Fibroblast of villous mesenchyme (primary cell): Measurements from ENCODE around the gene HSFX3. TPM values are rescaled to one million over a fixed set of nuclear protein-coding genes. Genes with fewer than 3 reads are reported as not detected.
"Not testable (repeated sequence)": the region's sequence is repeated elsewhere in the genome, so short reads cannot be mapped to it uniquely, and the experiment has no call there.

Source experiments
- DNase-seq: peaks from one replicate; pipeline ENCODE4 v3.0.0-alpha.2; 2010; ENCODE audit warnings: low read depth
- H3K4me3 ChIP-seq: 2 replicates; pipeline ENCODE4 v1.5.1; 2011; ENCODE audit warnings: low read depth, mild to moderate bottlenecking, low read length
- CTCF ChIP-seq: IDR thresholded peaks from 2 replicates; pipeline ENCODE4 v1.5.1; 2012; ENCODE audit warnings: low read depth, mild to moderate bottlenecking, low read length; ENCODE audit not compliant: insufficient read depth
- total RNA-seq: library from RNA; depleted of rRNA; stranded (reverse); fragments of >200 nt; gene quantifications from 2 replicates; pipeline ENCODE4 v1.2.3, GENCODE V29; 2012

Gene HSFX3
- total RNA-seq, 1 donor: not detected

- TF ChIP-seq CTCF: peak; percentile 30
- no peak for DNase-seq
- peak overlapping the region; percentile 69 for H3K4me3 ChIP-seq
These were observed 45.4 kb downstream of the HSFX3 start for GRCh38 chrX:149504226-149504914.

- peak; percentile 71 for DNase-seq
- not testable (repeated sequence) for H3K4me3 ChIP-seq
These were observed 46.3 kb downstream of the HSFX3 start for GRCh38 chrX:149503446-149503845.

GRCh38 chrX:149502923-149503322, 46.8 kb downstream of the HSFX3 start:
- not testable (repeated sequence) for DNase-seq, H3K4me3 ChIP-seq

GRCh38 chrX:149499766-149500165, 50.0 kb downstream of the HSFX3 start:
- DNase-seq: no peak
- no peak for TF ChIP-seq CTCF
- no peak overlapping the region for H3K4me3 ChIP-seq

GRCh38 chrX:149498767-149499166, 51.0 kb downstream of the HSFX3 start:
- TF ChIP-seq CTCF: no peak
- no peak overlapping the region for H3K4me3 ChIP-seq
- no peak for DNase-seq

Other genes with a start within 250 kb of the HSFX3 start
- 35.4 and 50.1 TPM in 2 replicates for gene IDS, start 44.6 kb downstream of the HSFX3 start, total RNA-seq
- gene EOLA1, start 8.9 kb downstream of the HSFX3 start, total RNA-seq: 11.7 and 12.2 TPM in 2 replicates
- gene MAGEA9B, start 37.5 kb upstream of the HSFX3 start, total RNA-seq: under 0.01 TPM in 1 of 2 replicates, not detected in the other
- 0.86 TPM in 1 of 2 replicates, not detected in the other for gene HSFX2, start 45.4 kb upstream of the HSFX3 start, total RNA-seq
- gene TMEM185A, start 81.9 kb upstream of the HSFX3 start, total RNA-seq: 14.5 and 17.7 TPM in 2 replicates
- not detected in 2 replicates for gene MAGEA11, start 162.1 kb upstream of the HSFX3 start, total RNA-seq
- gene HSFX1, start 224.1 kb upstream of the HSFX3 start, total RNA-seq: 0.43 and 0.64 TPM in 2 replicates
- gene MAGEA9, start 232.0 kb upstream of the HSFX3 start, total RNA-seq: not detected in 2 replicates